EL (cell line): Measurements from ENCODE around the gene ERF.

Experiments used
- DNase-seq: peaks from one replicate; pipeline ENCODE4 v3.0.0-alpha.2; 2016

Gene ERF

GRCh38 chr19:42286349-42287016 is 31.6 kb upstream of the ERF start:
- no peak for DNase-seq

- no peak for DNase-seq
These were observed 31.0 kb upstream of the ERF start for GRCh38 chr19:42285988-42286348.

DNA sequence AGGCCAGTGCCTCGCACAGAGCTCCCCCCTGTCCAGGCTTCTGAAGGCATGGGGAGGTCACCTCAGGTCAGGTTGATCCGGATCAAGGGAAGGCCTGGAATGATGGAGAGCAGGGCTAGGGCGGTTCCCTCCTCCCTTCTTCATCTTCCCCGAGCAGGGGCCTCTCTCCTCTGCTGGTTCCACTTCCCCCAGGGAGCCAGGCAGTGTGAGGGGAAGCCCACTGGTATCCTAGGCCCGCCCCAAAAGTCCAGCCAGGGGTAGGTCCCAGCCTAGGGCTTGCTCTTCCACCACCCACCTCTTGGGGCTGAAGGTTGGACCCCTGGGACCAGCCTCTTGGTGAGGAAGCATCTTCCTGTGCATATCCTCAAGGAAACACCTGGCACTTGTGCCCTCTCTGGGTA is 30.6 kb upstream of the ERF start:
- DNase-seq = no peak

GRCh38 chr19:42284591-42285341 is 29.8 kb upstream of the ERF start:
- no peak for DNase-seq

DNA sequence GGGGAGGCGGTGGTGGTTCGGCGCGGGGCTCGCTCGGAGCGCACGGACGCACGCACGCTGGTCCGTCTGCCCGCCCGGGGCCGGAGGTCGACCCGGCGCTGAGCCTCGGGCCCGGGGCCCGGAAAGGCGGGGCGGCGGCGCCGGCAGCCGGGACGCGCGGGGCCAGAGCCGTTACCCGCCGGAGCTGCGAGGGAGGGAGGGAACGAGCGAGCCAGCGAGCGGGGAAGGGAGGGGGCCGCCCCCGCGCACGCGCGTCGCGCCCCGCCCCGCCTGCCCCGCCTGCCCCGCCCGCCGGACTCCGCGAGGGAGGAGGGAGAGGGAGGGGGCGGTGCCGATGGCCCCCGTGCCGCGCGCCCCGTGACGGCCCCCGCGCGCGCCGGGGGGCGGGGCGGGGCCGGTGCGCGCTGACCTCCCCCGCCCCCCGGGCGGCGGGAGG is 29.2 kb upstream of the ERF start:
- DNase-seq = peak; percentile 84

GRCh38 chr19:42283188-42284065 is 28.5 kb upstream of the ERF start:
- DNase-seq = peak; percentile 94

- no peak for DNase-seq
These were observed 27.9 kb upstream of the ERF start for GRCh38 chr19:42282819-42283187.

- DNase-seq = peak; percentile 41
These were observed 27.2 kb upstream of the ERF start for GRCh38 chr19:42281827-42282762.

DNA sequence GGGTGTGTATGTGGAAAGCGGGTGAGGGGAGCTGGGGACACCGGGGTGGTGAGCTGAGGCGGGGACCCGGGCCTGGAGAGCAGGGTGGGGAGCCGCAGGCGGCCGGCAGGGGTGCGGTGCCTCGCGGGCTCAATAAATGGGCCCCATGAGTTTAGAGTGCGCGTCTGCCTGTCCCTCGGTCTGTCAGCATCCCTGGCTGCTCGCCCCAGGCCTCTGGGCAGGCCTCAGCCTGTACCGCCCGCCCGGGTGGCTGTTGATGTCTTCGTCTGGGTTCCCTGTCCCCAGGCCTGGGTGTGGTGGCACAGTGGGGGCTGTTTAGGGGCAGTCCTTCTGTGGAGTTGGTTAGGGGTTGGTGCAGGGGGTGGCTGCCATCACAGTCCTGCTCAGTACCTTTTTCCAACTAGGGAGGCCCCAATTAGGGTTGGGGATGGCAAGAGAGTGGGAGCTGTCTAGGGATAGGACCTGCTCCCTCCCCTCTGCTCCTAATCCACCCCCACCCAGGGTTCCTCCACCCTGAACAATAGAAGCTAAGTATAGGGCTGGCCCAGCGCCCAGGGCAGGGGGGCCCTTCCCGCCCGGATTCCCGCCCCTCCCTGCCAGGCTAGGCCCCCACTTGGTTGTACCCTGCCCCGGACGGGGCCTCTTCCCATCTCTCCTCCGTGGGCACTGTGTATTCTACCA is 26.4 kb upstream of the ERF start:
- DNase-seq = peak; percentile 47

GRCh38 chr19:42280815-42281145 is 25.9 kb upstream of the ERF start:
- no peak for DNase-seq

DNA sequence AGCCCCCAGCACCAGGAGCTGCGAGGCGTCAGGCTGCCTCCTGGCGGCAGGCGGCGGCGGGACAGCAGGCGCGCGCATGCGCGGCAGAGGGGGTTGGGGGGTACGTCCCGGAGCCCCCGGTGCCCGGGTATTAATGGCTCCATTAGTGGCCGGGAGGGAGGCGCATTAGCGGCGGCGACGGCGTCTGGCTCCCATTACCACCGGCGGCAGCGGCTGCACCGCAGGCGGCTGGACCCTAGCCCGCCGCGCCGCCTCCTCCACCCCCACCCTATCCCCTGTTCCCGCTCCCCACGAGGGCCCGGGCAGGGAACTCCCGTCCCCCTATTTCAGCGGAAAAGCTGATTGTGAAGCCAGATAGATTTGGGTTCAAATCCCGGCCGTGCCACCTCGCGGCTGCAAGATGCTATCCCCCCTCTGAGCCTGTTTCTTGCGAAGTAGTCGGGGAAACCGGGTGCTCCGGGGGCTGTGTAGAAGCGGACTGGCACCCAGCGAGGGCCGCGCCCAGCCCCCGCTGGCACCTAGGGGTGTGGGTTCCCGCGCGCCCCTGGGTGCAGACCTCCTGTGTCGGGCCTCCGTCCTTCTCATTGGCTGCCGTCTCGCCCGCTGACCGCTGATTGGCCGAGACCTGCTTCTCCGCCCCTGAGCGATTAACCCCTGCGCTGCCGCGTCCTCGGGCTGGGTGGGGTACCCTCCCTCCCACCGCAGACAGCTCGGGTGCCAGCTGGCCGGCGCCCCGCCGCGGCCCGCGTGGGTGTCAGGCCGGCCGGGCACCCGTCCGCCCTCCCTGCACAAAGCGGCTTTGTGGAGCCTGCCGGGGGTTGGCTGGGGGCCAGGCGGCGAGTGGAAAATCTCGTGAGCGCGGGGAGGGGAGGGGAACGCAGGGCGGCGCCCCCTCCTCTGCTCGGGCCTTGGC is 25.2 kb upstream of the ERF start:
- DNase-seq = peak; percentile 93

DNA sequence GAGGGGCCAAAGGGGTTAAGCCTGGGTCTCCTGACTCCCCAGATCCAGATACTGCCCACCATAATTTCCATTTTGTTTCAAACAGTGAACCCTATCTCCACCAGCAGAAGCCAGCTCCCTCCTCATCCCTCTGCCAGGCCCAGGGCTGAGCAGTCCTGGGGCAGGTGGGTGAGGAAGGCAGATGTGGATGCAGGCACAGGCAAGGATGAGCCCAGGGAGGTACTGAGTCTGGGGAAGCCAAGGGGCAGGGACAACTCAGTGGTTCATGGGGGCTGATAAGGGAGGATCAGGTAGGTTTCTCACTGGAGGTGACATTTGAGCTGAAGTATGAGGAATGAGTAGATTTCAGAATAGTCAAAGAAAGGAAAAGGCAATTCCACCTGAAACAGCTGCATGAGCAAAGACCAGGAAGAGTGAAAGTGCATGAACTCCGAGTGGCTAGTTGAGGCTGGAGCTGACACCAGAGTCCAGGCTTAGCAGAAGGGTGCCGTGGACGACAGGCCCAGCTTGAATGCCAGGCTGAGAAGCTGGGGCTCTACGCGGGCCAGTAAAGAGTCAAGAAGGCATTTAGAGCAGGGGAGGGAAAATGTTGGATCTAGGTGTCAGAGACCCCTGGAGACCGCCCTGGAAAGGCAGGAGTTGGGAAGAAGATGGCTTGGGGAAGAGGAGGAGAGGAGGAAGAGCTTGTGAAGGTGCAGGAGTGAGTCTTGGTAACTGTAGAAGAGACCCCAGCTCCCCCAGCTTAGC is 24.4 kb upstream of the ERF start:
- DNase-seq = no peak

- DNase-seq = no peak
These were observed 23.7 kb upstream of the ERF start for GRCh38 chr19:42278452-42279154.

GRCh38 chr19:42277821-42278451 is 23.0 kb upstream of the ERF start:
- DNase-seq = peak; percentile 85

GRCh38 chr19:42276821-42277220 is 21.9 kb upstream of the ERF start:
- DNase-seq = peak; percentile 65

- DNase-seq = no peak
These were observed 21.4 kb upstream of the ERF start for GRCh38 chr19:42276284-42276683.

GRCh38 chr19:42275517-42275916 is 20.6 kb upstream of the ERF start:
- no peak for DNase-seq

- no peak for DNase-seq
These were observed 20.2 kb upstream of the ERF start for GRCh38 chr19:42275103-42275502.

GRCh38 chr19:42274065-42274682 is 19.2 kb upstream of the ERF start:
- DNase-seq = no peak
